ENCODE measurements around the gene RGS2.

The RGS2 gene

DNA sequence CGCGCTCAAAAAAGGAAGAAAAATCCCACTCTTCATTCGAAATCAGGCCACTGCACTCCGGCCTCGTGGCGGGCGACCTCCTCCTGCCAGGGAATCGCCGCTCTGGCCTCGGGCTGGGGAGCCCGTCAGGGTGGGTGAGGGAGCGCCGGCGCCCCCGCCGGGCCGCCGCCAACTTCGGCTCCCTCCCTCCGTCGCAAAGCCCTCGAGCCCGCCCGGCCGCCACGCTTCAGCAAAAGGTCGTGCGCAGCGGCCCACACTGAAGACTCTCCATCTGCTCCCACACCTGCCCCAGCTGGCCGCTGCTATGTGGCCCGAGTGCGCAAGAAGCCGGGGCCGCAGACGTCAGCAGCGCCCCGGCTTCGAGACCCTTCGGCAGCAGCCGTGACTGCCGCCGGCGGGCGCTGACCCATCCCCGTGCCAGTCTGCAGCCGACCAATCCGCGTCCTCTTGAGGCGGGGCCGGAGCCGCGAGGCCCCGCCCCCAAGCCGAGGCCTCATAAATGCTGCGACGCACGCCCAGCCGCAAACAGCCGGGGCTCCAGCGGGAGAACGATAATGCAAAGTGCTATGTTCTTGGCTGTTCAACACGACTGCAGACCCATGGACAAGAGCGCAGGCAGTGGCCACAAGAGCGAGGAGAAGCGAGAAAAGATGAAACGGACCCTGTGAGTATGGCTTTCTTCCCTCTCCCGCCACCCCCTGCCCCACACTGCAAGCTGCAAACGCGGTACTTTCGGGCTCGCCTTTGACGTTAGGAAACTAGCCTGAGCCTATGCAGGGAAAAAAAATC is at the start of gene RGS2 (continued):
- no peak for TF ChIP-seq KLF7 (tag by site-specific recombination; IDR thresholded peaks at IDR 0.05; ENCODE audit: borderline replicate concordance)
- peak; percentile 11; the same call in 1 of the 2 replicates for TF ChIP-seq KLF16 (tag by site-specific recombination; IDR thresholded peaks at IDR 0.05)
- TF ChIP-seq, protein P1, sequence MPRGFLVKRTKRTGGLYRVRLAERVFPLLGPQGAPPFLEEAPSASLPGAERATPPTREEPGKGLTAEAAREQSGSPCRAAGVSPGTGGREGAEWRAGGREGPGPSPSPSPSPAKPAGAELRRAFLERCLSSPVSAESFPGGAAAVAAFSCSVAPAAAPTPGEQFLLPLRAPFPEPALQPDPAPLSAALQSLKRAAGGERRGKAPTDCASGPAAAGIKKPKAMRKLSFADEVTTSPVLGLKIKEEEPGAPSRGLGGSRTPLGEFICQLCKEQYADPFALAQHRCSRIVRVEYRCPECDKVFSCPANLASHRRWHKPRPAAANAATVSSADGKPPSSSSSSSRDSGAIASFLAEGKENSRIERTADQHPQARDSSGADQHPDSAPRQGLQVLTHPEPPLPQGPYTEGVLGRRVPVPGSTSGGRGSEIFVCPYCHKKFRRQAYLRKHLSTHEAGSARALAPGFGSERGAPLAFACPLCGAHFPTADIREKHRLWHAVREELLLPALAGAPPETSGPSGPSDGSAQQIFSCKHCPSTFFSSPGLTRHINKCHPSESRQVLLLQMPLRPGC (tag by site-specific recombination; IDR thresholded peaks at IDR 0.05): no peak
- no peak for TF ChIP-seq ZNF24 (tag by site-specific recombination; IDR thresholded peaks at IDR 0.05)
- no peak for TF ChIP-seq ZNF223 (tag by site-specific recombination; IDR thresholded peaks at IDR 0.05)
- TF ChIP-seq ZNF654 (tag by site-specific recombination; IDR thresholded peaks at IDR 0.05; ENCODE audit: low read depth): no peak
- TF ChIP-seq SP3 (tag by site-specific recombination; IDR thresholded peaks at IDR 0.05): peak; percentile 74
- peak; percentile 39; the same call in 1 of the 2 replicates for TF ChIP-seq ZNF561 (tag by site-specific recombination; IDR thresholded peaks at IDR 0.05; ENCODE audit: borderline replicate concordance)
- TF ChIP-seq, protein P2, sequence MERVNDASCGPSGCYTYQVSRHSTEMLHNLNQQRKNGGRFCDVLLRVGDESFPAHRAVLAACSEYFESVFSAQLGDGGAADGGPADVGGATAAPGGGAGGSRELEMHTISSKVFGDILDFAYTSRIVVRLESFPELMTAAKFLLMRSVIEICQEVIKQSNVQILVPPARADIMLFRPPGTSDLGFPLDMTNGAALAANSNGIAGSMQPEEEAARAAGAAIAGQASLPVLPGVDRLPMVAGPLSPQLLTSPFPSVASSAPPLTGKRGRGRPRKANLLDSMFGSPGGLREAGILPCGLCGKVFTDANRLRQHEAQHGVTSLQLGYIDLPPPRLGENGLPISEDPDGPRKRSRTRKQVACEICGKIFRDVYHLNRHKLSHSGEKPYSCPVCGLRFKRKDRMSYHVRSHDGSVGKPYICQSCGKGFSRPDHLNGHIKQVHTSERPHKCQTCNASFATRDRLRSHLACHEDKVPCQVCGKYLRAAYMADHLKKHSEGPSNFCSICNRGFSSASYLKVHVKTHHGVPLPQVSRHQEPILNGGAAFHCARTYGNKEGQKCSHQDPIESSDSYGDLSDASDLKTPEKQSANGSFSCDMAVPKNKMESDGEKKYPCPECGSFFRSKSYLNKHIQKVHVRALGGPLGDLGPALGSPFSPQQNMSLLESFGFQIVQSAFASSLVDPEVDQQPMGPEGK (tag by site-specific recombination; IDR thresholded peaks at IDR 0.05): peak; percentile 51; the same call in 1 of the 2 replicates
- no peak for TF ChIP-seq MYNN (tag by site-specific recombination; IDR thresholded peaks at IDR 0.05; ENCODE audit: borderline replicate concordance)
- TF ChIP-seq KLF9 (tag by site-specific recombination; IDR thresholded peaks at IDR 0.05; ENCODE audit: low read depth): peak; percentile 38; the same call in 1 of the 2 replicates
- TF ChIP-seq, protein P3, sequence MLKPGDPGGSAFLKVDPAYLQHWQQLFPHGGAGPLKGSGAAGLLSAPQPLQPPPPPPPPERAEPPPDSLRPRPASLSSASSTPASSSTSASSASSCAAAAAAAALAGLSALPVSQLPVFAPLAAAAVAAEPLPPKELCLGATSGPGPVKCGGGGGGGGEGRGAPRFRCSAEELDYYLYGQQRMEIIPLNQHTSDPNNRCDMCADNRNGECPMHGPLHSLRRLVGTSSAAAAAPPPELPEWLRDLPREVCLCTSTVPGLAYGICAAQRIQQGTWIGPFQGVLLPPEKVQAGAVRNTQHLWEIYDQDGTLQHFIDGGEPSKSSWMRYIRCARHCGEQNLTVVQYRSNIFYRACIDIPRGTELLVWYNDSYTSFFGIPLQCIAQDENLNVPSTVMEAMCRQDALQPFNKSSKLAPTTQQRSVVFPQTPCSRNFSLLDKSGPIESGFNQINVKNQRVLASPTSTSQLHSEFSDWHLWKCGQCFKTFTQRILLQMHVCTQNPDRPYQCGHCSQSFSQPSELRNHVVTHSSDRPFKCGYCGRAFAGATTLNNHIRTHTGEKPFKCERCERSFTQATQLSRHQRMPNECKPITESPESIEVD (tag by site-specific recombination; IDR thresholded peaks at IDR 0.05): no peak
- TF ChIP-seq ZNF600 (tag by site-specific recombination; IDR thresholded peaks at IDR 0.05): peak; percentile 77
- TF ChIP-seq ZNF335 (tag by site-specific recombination; conservative IDR thresholded peaks at IDR 0.05): peak; percentile 49; the same call in 1 of the 2 replicates
- TF ChIP-seq ZNF571 (tag by site-specific recombination; IDR thresholded peaks at IDR 0.05): no peak
- TF ChIP-seq, protein P4, sequence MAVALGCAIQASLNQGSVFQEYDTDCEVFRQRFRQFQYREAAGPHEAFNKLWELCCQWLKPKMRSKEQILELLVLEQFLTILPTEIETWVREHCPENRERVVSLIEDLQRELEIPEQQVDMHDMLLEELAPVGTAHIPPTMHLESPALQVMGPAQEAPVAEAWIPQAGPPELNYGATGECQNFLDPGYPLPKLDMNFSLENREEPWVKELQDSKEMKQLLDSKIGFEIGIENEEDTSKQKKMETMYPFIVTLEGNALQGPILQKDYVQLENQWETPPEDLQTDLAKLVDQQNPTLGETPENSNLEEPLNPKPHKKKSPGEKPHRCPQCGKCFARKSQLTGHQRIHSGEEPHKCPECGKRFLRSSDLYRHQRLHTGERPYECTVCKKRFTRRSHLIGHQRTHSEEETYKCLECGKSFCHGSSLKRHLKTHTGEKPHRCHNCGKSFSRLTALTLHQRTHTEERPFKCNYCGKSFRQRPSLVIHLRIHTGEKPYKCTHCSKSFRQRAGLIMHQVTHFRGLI (tag by site-specific recombination; IDR thresholded peaks at IDR 0.05): peak; percentile 82; the same call in 1 of the 2 replicates
- TF ChIP-seq ZNF433 (tag by site-specific recombination; IDR thresholded peaks at IDR 0.05; ENCODE audit: low read depth): no peak
- no peak for TF ChIP-seq ZNF169 (tag by site-specific recombination; IDR thresholded peaks at IDR 0.05)
- TF ChIP-seq ZNF626 (tag by site-specific recombination; IDR thresholded peaks at IDR 0.05): no peak
- no peak for TF ChIP-seq ZNF221 (tag by site-specific recombination; IDR thresholded peaks at IDR 0.05; ENCODE audit: borderline replicate concordance)
- peak; percentile 81 for TF ChIP-seq EGR2 (tag by site-specific recombination; IDR thresholded peaks at IDR 0.05; ENCODE audit: low read depth)
- TF ChIP-seq KLF10 (tag by site-specific recombination; IDR thresholded peaks at IDR 0.05): no peak
- no peak for TF ChIP-seq ZNF146 (tag by site-specific recombination; IDR thresholded peaks at IDR 0.05)
- no peak; the same call in none of the 2 replicates for TF ChIP-seq ZFP37 (tag by site-specific recombination; IDR thresholded peaks at IDR 0.05)
- TF ChIP-seq, protein P5, sequence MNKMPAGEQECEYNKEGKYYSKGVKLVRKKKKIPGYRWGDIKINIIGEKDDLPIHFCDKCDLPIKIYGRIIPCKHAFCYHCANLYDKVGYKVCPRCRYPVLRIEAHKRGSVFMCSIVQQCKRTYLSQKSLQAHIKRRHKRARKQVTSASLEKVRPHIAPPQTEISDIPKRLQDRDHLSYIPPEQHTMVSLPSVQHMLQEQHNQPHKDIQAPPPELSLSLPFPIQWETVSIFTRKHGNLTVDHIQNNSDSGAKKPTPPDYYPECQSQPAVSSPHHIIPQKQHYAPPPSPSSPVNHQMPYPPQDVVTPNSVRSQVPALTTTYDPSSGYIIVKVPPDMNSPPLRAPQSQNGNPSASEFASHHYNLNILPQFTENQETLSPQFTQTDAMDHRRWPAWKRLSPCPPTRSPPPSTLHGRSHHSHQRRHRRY (tag by site-specific recombination; IDR thresholded peaks at IDR 0.05): no peak
- TF ChIP-seq, protein P6, sequence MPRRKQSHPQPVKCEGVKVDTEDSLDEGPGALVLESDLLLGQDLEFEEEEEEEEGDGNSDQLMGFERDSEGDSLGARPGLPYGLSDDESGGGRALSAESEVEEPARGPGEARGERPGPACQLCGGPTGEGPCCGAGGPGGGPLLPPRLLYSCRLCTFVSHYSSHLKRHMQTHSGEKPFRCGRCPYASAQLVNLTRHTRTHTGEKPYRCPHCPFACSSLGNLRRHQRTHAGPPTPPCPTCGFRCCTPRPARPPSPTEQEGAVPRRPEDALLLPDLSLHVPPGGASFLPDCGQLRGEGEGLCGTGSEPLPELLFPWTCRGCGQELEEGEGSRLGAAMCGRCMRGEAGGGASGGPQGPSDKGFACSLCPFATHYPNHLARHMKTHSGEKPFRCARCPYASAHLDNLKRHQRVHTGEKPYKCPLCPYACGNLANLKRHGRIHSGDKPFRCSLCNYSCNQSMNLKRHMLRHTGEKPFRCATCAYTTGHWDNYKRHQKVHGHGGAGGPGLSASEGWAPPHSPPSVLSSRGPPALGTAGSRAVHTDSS (tag by site-specific recombination; IDR thresholded peaks at IDR 0.05): no peak
- TF ChIP-seq ZNF138 (tag by site-specific recombination; IDR thresholded peaks at IDR 0.05; ENCODE audit: borderline replicate concordance): no peak
- no peak for TF ChIP-seq TCF7L2 (IDR thresholded peaks at IDR 0.05; ENCODE audit: borderline replicate concordance, low read depth, low read length)
- no peak for TF ChIP-seq HOXC10 (CRISPR knock-in tag; IDR thresholded peaks at IDR 0.05)
- no peak for TF ChIP-seq ZNF426 (tag by site-specific recombination; IDR thresholded peaks at IDR 0.05)

Measured in HEK293 (cell line).